Prostate gland (tissue), 2 donors: ENCODE measurements around the gene CDHR2. TPM values are rescaled to one million over a fixed set of nuclear protein-coding genes. Genes with fewer than 3 reads are reported as not detected.

ENCODE experiments used
- DNase-seq: peaks from one replicate; pipeline ENCODE4 v3.0.0-alpha.2; 2019; ENCODE audit warnings: low spot score
- H3K27ac ChIP-seq, 2 donors: fragments of 200-600 bp; sonication (generic); 2 replicates each; pipeline ENCODE4 v1.5.1; 2017 to 2019
- H3K27me3 ChIP-seq: fragments of 200-600 bp; sonication (generic); replicated peaks from 2 replicates; pipeline ENCODE4 v1.5.1; 2019; ENCODE audit not compliant: insufficient read depth
- H3K36me3 ChIP-seq, 2 donors: fragments of 200-600 bp; sonication (generic); 1 replicate in 1 of 2; 2 replicates in 1 of 2; pipeline versions ENCODE4 v1.5.1 to v1.8.1; 2017 to 2019
- H3K4me1 ChIP-seq: fragments of 200-600 bp; sonication (generic); replicated peaks from 2 replicates; pipeline ENCODE4 v1.5.1; 2019
- H3K4me3 ChIP-seq, 2 donors: fragments of 200-600 bp; sonication (generic); 2 replicates each; pipeline ENCODE4 v1.5.1; 2017 to 2019
- H3K9me3 ChIP-seq: fragments of 200-600 bp; sonication (generic); 2 replicates; pipeline ENCODE4 v1.5.1; 2017
- CTCF ChIP-seq, 4 experiments: fragments of 200-600 bp in 2 of 4; fragments of 450-650 bp in 2 of 4; sonication (generic) in 2 of 4; IDR thresholded peaks; 1 replicate in 3 of 4; 2 replicates in 1 of 4; pipeline ENCODE4 v1.5.1; 2016 to 2019; ENCODE audit warnings: antibody characterized with exemption in 4 of 4, mild to moderate bottlenecking in 2 of 4, moderate library complexity in 2 of 4
- POLR2A ChIP-seq: fragments of 450-650 bp; IDR thresholded peaks from one replicate; pipeline ENCODE4 v1.6.1; 2016; ENCODE audit warnings: antibody characterized with exemption, mild to moderate bottlenecking
- POLR2AphosphoS5 ChIP-seq: sonication (generic); formaldehyde crosslinking; IDR thresholded peaks from one replicate; pipeline ENCODE4 v1.6.1; 2017; ENCODE audit warnings: antibody characterized with exemption
- WGBS: methylation state at CpG from one replicate; pipeline ENCODE4 v1.1.5; 2018; 5-methylcytosine and 5-hydroxymethylcytosine counted together
- intact Hi-C: fragments of 100-400 bp; cut with DNase I; formaldehyde crosslinking; loops from one replicate; pipeline ENCODE4 v1.14.2; 2022
- total RNA-seq, 2 donors: library from RNA; depleted of rRNA; stranded (reverse); fragments of >200 nt; gene quantifications; one replicate each; pipeline ENCODE4 v1.1.0, GENCODE V29; 2016

The CDHR2 gene
- total RNA-seq, 2 donors from 2014 or later = 1.1 TPM; not detected in 1

GRCh38 chr5:176633598-176633997 is 84.5 kb downstream of the CDHR2 start:
- WGBS = 16% methylated on average over 6 of the region's 6 CpGs
- no peak for DNase-seq
- Histone ChIP-seq H3K4me3 (no peak overlapping the region), H3K4me1 (no peaks in the 10 kb centered on the region), H3K9me3 (no peaks in the 10 kb centered on the region), H3K27me3 (peaks cover 12% of the 10 kb centered on the region), H3K36me3 (no peaks in the 10 kb centered on the region), H3K27ac (no peak overlapping the region)
- TF ChIP-seq POLR2A (no peak), POLR2AphosphoS5 (no peak), CTCF (IDR thresholded peaks at IDR 0.05) (no peak)
- intact Hi-C loops = no loop called here

- Histone ChIP-seq H3K27me3 (peaks cover 5% of the 10 kb centered on the region), H3K4me1 (no peaks in the 10 kb centered on the region), H3K27ac (no peak overlapping the region), H3K36me3 (no peaks in the 10 kb centered on the region), H3K9me3 (no peaks in the 10 kb centered on the region), H3K4me3 (no peak overlapping the region)
- TF ChIP-seq CTCF (IDR thresholded peaks at IDR 0.05) = no peak
- TF ChIP-seq POLR2AphosphoS5 = no peak
- TF ChIP-seq POLR2A = no peak
- intact Hi-C loops = no loop called here
- no peak for DNase-seq
- WGBS = 48% methylated on average over 9 of the region's 9 CpGs
Measured at GRCh38 chr5:176636426-176636825, 87.3 kb downstream of the CDHR2 start.

GRCh38 chr5:176637556-176637955 is 88.4 kb downstream of the CDHR2 start:
- Histone ChIP-seq H3K27ac (no peak overlapping the region), H3K9me3 (no peaks in the 10 kb centered on the region), H3K4me1 (no peaks in the 10 kb centered on the region), H3K4me3 (no peak overlapping the region), H3K27me3 (peaks cover 5% of the 10 kb centered on the region), H3K36me3 (no peaks in the 10 kb centered on the region)
- intact Hi-C loops = no loop called here
- 51% methylated on average over 4 of the region's 4 CpGs for WGBS
- no peak for TF ChIP-seq CTCF (IDR thresholded peaks at IDR 0.05)
- no peak for TF ChIP-seq POLR2AphosphoS5
- no peak for TF ChIP-seq POLR2A
- DNase-seq = no peak

DNA sequence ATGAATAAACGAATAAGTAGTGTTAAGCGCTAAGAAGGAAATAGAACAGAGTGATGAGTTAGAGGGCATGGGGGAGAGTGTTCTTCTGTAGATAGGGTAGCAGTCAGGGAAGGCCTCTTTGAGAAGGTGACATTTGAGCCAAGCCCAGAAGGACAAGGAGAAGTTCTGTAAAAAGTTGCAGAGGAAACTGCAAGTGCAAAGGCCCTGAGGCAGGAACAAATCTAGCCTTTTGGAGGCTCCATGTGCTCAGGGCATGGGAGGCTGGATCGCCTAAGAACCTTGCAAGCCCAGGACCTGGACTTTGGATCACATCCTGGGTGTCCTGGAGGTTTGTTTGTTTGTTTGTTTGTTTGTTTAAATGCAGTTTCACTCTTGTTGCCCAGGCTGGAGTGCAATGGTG is 89.3 kb downstream of the CDHR2 start:
- intact Hi-C loops = no loop called here
- no peak for DNase-seq
- H3K27me3 ChIP-seq = no peaks in the 10 kb centered on the region
- 95% methylated on average over 3 of the region's 3 CpGs for WGBS
- H3K27ac ChIP-seq = no peak overlapping the region
- H3K36me3 ChIP-seq = no peaks in the 10 kb centered on the region
- TF ChIP-seq POLR2AphosphoS5 (no peak), POLR2A (no peak), CTCF (IDR thresholded peaks at IDR 0.05) (no peak)
- no peak overlapping the region for H3K4me3 ChIP-seq
- H3K4me1 ChIP-seq = no peaks in the 10 kb centered on the region
- no peaks in the 10 kb centered on the region for H3K9me3 ChIP-seq

GRCh38 chr5:176639208-176639607 is 90.1 kb downstream of the CDHR2 start:
- TF ChIP-seq CTCF (IDR thresholded peaks at IDR 0.05) (no peak), POLR2A (no peak), POLR2AphosphoS5 (no peak)
- Histone ChIP-seq H3K27ac (no peak overlapping the region), H3K4me3 (no peak overlapping the region), H3K4me1 (no peaks in the 10 kb centered on the region), H3K9me3 (no peaks in the 10 kb centered on the region), H3K27me3 (no peaks in the 10 kb centered on the region), H3K36me3 (no peaks in the 10 kb centered on the region)
- no peak for DNase-seq
- WGBS = 66% methylated on average over 3 of the region's 4 CpGs
- intact Hi-C loops = no loop called here
